Fibroblast of skin of back (primary cell): ENCODE results near the gene SHD.

Source experiments
- DNase-seq: peaks from one replicate; pipeline ENCODE4 v3.0.0-alpha.2; 2013

The SHD gene

GRCh38 chr19:4298810-4299550, 19.9 kb downstream of the SHD start:
- DNase-seq, result no peak

- no peak for DNase-seq
Observed at GRCh38 chr19:4300589-4300988, 21.5 kb downstream of the SHD start.

GRCh38 chr19:4301590-4302242, 22.6 kb downstream of the SHD start:
- DNase-seq, result no peak

DNA sequence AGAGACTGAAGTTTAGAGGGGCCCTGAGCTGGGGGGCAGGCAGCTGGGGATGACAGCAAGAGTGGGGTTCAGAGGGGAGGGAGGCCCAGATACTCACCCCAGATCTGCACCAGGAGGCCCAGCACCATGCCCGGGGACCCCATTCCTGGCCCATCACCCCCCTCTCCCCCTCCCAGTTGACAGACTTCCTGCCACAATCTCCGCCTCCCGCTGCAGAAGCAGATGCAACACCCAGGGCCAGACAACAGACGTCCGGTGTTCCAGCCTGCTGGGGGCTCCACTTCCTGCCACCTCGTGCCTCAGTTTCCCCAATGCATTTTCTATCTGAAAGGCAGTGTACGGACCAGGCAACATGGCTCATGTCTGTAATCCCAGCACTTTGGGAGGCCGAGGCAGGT, 23.2 kb downstream of the SHD start, which contains the start of gene TMIGD2:
TSS of gene TMIGD2 (minus strand) at position 147 of the 398 bp plus-strand sequence. CDS start at position 143, 4 bp downstream.
- no peak for DNase-seq

DNA sequence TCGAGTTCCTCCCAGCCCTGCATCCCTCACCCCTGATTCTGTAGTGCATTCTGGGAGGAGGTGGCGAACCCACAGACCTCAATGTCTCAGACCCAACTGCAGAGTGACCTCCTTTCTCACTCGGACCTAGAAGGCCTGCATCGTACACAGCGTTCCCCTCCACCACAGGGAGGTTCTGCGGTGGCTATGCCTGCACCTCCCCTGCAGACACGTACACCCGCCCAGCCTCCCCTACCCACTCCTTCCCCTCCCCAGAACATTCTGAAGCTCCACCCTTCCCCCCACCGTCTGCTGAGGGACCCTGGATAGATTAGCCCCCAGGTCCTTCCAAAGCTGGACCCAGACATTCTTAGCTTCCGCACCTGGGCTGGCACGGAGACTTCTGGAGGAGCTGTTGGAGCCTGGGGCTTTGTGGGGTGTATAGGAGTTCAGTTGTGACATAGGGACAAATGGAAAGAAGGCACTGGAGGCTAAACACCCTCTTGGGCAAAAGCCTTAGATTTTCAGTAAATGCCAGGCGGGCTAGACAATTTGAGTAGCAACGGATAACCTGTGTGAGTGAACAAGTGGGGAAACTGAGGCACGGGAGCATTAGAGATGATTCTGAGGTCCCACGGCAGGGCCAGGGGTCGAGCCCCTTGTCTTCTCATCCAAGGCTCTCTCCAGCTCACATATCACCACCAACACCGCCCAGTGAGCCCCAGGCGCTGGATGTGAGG, 24.9 kb downstream of the SHD start:
- no peak for DNase-seq

GRCh38 chr19:4304538-4305256, 25.6 kb downstream of the SHD start, which contains the start of gene FSD1:
FSD1 (plus strand) TSS chr19:4304598; CDS start chr19:4304747, 149 bp downstream.
- DNase-seq, result peak; percentile 69

DNA sequence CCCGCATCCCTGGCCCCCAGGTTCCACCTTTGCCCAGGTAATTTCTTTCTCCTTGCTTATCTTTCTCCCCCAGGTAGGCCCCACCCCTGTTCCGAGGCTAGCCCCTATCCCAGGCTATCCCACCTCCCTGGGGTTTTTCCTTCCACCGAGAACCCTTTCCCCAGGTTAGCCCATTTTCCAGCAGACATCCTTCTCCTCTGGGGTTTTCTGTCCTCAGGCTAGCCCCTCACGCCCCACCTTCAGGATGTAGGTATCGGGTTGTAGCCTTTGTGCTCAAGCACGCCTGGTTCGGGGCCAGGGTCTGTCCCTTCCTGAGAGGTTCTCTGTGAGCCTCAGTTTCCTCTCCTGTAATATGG, 26.2 kb downstream of the SHD start:
- DNase-seq, result no peak

DNA sequence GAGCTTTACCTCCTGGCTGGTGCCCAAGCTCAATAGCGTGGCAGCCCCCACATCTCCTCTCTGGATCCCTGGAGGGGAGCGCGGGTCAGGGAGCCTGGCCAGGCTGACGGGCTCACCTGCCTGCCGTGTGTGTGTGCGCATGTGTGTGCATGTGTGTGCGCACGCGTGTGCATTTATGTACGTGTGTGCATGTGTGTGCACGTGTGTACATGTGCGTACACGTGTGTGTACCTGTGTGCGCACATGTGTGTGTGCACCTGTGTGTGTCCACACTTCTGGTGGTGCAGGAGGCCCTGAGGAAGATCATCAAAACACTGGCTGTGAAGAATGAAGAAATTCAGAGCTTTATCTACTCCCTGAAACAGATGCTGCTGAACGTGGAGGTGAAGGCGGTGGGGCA, 26.6 kb downstream of the SHD start:
- DNase-seq, result no peak

- no peak for DNase-seq
Observed at GRCh38 chr19:4310247-4311121, 31.4 kb downstream of the SHD start.

DNA sequence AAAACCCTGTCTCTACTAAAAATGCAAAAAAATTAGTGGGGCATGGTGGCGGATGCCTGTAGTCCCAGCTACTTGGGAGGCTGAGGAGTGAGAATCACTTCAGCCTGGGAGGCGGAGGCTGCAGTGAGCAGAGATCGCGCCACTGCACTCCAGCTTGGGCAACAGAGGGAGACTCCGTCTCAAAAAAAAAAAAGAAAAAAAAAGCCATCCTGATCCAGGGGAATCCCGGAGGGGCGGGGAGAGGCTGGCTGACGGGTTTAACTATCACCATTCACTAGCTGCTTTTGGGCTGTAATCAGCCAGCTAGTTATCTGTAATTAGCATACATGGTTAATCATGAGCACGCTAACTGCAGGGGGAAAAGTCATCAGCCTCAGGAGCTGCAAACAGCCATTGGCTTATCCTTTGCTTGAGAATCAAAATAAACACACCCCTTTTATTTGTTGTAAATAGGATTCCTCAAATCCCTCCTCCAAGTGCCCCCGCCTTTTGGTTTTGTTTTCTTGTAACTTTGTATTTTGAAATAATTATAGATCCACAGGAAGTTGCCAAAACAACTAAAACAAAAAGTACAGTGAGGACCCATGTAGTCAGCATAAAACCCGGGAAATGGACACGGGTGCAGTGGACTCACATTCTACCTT, 34.9 kb downstream of the SHD start:
- no peak for DNase-seq

- DNase-seq, result no peak
Observed at GRCh38 chr19:4316956-4317355, 37.9 kb downstream of the SHD start.

GRCh38 chr19:4318460-4318859, 39.4 kb downstream of the SHD start:
- no peak for DNase-seq

DNA sequence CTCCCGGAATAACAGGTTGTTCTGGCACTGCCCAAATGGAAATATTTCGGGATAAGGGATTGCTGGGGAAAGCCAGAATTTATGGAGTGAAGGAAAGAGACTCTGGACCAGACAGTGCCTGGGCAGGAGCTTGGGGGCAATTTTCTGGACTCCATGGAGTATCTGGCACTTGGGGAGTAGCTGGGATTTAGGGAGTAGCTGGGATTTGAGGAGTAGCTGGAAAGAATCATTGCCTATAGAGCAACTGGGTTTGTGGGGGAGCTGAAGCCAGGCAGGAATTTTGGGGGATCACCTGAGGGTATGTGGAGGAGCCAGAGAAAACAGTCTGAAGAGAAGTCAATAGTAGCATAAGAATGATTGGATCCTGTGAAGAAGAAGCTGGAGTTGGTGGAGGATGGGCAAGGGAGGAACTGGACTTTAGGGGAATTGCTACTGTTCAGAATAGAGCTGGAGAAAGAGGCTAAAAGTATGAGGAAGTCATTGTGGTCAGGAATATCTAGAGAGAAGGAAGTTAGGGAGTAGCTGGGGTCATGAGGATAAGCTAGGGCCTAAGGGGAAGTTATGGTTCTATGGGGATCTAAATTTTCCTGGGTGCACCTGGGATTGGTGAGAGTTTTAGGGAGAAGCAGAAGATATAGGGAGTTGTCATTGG, 40.1 kb downstream of the SHD start:
- no peak for DNase-seq

GRCh38 chr19:4320419-4320818, 41.4 kb downstream of the SHD start:
- DNase-seq, result no peak

DNA sequence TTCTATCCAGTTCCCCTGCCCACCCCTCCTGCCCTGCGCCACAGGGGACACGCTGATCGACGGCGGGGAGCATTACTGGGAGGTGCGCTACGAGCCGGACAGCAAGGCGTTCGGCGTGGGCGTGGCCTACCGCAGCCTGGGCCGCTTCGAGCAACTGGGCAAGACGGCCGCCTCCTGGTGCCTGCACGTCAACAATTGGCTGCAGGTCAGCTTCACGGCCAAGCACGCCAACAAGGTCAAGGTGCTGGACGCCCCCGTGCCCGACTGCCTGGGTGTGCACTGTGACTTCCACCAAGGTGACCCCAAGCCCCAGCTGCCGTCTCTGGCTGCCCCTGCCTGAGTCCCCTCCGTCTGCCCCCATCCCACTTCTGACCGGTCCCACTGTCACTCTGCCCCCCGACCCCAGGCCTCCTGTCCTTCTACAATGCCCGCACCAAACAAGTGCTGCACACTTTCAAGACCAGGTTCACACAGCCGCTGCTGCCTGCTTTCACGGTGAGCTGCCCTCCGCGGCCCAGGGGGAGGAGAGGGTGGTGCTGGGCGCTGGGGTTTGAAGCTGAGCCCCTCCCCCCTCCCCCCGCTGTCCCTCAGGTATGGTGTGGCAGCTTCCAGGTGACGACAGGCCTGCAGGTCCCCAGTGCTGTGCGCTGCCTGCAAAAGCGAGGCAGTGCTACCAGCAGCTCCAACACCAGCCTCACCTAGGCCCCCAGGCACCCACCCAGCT, 44.0 kb downstream of the SHD start:
- DNase-seq, result no peak

DNA sequence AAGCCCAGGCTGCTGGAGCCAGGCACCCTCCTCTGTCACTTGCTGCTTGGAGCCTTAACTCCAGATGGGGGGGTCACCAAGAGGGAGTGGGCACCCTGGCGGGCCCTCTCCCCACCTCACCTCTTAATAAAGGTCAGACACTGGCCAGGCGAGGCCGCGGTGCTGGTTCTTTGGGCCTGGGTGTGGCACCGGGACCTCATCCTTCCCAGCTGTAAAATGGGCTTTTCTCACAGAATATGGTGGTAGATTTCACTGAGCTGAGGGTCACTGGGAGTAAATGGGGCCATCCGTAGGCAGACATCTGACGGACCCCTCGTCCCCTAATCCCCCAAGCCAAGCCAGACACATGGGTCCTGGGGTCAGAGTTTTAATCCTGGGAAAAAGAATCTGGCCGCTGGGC, 44.6 kb downstream of the SHD start:
- DNase-seq, result no peak

DNA sequence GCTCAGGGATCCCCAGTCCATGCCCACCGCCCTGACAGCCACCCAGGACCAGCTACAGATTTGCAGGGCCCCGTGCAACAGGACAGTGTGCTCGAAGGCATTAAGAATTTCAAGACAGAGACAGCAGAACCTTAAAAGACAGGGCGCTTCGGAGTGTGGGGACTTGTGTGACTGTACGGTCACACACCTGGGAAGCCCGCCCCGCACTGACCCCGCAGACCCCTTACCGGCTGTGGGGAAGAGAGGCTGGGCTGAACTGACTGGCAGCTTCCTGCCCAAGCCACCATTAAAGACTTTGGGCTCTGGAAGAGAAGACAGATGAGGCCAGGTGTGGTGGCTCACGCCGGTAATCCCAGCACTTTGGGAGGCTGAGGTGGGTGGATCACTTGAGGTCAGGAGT, 45.2 kb downstream of the SHD start:
- DNase-seq, result no peak

GRCh38 chr19:4326215-4326836, 47.3 kb downstream of the SHD start:
- DNase-seq, result no peak

- no peak for DNase-seq
Observed at GRCh38 chr19:4326837-4327251, 47.8 kb downstream of the SHD start.
